Measurements from ENCODE around the gene TRO. TPM values are rescaled to one million over a fixed set of nuclear protein-coding genes. Genes with fewer than 3 reads are reported as not detected.
A peak's percentile ranks its signal among the peaks of the same experiment; 100 is the strongest.

The TRO gene, protein sequence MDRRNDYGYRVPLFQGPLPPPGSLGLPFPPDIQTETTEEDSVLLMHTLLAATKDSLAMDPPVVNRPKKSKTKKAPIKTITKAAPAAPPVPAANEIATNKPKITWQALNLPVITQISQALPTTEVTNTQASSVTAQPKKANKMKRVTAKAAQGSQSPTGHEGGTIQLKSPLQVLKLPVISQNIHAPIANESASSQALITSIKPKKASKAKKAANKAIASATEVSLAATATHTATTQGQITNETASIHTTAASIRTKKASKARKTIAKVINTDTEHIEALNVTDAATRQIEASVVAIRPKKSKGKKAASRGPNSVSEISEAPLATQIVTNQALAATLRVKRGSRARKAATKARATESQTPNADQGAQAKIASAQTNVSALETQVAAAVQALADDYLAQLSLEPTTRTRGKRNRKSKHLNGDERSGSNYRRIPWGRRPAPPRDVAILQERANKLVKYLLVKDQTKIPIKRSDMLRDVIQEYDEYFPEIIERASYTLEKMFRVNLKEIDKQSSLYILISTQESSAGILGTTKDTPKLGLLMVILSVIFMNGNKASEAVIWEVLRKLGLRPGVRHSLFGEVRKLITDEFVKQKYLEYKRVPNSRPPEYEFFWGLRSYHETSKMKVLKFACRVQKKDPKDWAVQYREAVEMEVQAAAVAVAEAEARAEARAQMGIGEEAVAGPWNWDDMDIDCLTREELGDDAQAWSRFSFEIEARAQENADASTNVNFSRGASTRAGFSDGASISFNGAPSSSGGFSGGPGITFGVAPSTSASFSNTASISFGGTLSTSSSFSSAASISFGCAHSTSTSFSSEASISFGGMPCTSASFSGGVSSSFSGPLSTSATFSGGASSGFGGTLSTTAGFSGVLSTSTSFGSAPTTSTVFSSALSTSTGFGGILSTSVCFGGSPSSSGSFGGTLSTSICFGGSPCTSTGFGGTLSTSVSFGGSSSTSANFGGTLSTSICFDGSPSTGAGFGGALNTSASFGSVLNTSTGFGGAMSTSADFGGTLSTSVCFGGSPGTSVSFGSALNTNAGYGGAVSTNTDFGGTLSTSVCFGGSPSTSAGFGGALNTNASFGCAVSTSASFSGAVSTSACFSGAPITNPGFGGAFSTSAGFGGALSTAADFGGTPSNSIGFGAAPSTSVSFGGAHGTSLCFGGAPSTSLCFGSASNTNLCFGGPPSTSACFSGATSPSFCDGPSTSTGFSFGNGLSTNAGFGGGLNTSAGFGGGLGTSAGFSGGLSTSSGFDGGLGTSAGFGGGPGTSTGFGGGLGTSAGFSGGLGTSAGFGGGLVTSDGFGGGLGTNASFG (N-terminal part only)
- total RNA-seq = 1 to 10 TPM; 1.4 to 4.1 (median 3.2) TPM
- 1 to 10 TPM; 1.9 to 5.3 TPM for polyA plus RNA-seq
- long read RNA-seq, donor 1, partial matches to known transcripts = 1 of 2 reads
- long read RNA-seq, donor 1, other reads (novel, unspliced or antisense) = 1 of 2 reads
- long read RNA-seq, donor 2, full-length matches to known transcripts = 1 of 7 reads
- long read RNA-seq, donor 2, partial matches to known transcripts = 4 of 7 reads
- long read RNA-seq, donor 2, other reads (novel, unspliced or antisense) = 2 of 7 reads
- long read RNA-seq, donor 3, partial matches to known transcripts = 1 of 1 reads
- long read RNA-seq, donor 3, other reads (novel, unspliced or antisense) = 0 of 1 reads

- intact Hi-C loops (cut with DNase I) = no loop called here
- no peak for TF ChIP-seq CTCF (IDR thresholded peaks at IDR 0.05)
- peak in 7 of 8 donors; percentile 9 to 53 (median 22) for ATAC-seq
- Histone ChIP-seq H3K27ac (peak within 1 kb of the TSS in 2 of 10 donors; percentile 36 to 43), H3K4me3 (peak within 1 kb of the TSS; percentile 10 to 58 (median 52)), H3K36me3 (no peaks in the 10 kb centered on the region), H3K4me1 (no peaks in the 10 kb centered on the region), H3K9me3 (no peaks in the 10 kb centered on the region), H3K27me3 (peaks cover 0 to 11% (median 0%) of the 10 kb centered on the region in 7 donors)
- WGBS, 2 donors = 0 to 1% methylated on average over 28 to 29 of the region's 29 CpGs
- DNase-seq = no peak
Measured at GRCh38 chrX:54920610-54921426, at the start of gene TRO. Gene TRO, plus strand, starts transcription at chrX:54920824. Its CDS starts 1,423 bp downstream, at chrX:54922247.

- 74 to 84% methylated on average over 3 of the region's 3 CpGs for WGBS, 2 donors
- no peak for DNase-seq
- Histone ChIP-seq H3K27me3 (peaks cover 0 to 13% (median 0%) of the 10 kb centered on the region in 7 donors), H3K36me3 (no peaks in the 10 kb centered on the region), H3K4me3 (no peak overlapping the region), H3K9me3 (no peaks in the 10 kb centered on the region), H3K27ac (no peak overlapping the region), H3K4me1 (no peaks in the 10 kb centered on the region)
- ATAC-seq = no peak
- intact Hi-C loops (cut with DNase I) = no loop called here
- TF ChIP-seq CTCF (IDR thresholded peaks at IDR 0.05) = no peak
Measured at GRCh38 chrX:54885740-54886139, 34.9 kb upstream of the TRO start.

GRCh38 chrX:54891573-54891972 lies 29.1 kb upstream of the TRO start:
- Histone ChIP-seq H3K27me3 (peaks cover 0 to 6% (median 0%) of the 10 kb centered on the region in 7 donors), H3K4me1 (no peaks in the 10 kb centered on the region), H3K36me3 (no peaks in the 10 kb centered on the region), H3K4me3 (no peak overlapping the region), H3K27ac (no peak overlapping the region), H3K9me3 (peaks cover 0 to 12% (median 0%) of the 10 kb centered on the region in 11 donors)
- WGBS, 2 donors = 10 to 15% methylated on average over 3 of the region's 3 CpGs
- DNase-seq (peak in 1 of 2 donors; percentile 13), ATAC-seq (peak in 1 of 8 donors; percentile 52)
- TF ChIP-seq CTCF (IDR thresholded peaks at IDR 0.05) = peak; percentile 8 to 61 (median 54)
- intact Hi-C loops (cut with DNase I) = loop anchor here in 8 of 10 donors (5.0 to 10.0 kb wide), 3 partner anchors 163 to 453 kb away; no protein-coding TSS in a partner anchor
